Measurements from ENCODE around the gene OGDH. TPM values are rescaled to one million over a fixed set of nuclear protein-coding genes. Genes with fewer than 3 reads are reported as not detected.

OGDH gene
- total and polyA plus RNA-seq, 2 experiments from 2014 or later: 13.5 to 76.9 TPM

DNA sequence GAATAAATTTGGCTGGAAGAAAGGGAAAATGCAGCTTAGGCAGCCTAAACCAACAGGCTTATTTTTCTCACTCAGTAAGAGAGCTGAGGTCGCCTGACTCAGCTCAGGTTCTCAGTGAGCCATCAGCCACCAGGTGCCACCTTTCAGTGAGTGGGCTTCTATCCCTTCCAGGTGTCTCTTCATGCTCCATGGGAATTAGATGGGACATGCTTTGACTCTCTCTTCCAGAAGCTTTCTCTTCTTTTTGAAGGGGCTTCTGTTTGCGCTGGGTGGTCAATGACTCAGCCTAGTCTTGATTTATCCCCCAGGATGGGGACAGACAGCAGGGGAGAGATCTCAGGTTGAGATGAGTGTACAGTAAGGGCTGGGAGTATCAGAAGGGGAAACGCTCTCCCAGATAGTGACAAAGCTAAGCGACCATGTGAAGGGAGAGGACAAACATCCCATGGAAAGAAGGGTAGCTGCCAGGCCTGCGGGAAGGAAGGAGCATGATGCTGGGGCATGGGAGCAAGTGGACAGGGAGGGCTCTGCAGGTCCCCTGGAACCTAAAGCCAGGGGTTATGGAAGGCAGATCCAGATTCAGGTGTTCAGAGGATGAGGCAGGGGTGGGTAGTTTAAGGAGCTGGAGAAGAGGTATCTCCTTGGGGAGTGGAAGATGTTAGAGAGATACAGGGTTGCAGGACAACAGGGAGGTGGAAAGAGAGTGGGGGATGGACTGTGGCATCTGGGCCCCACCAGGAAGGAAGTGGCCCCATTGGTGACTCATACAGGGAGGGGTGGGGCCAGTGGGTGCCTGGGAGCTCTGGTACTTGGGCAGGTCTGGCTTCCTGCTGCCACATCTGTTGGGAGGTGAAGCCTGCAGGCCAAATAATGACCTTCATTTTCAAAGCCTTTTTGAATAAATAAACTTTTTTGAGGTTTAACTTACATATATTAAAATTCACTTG, 32.5 kb downstream of the OGDH start:
- peak overlapping the region; percentile 52; the same call in 1 of the 2 replicates for H3K4me2 ChIP-seq

More for the DNA sequence above, 32.5 kb downstream of the OGDH start:
- no peaks in the 10 kb centered on the region for H3K9me2 ChIP-seq (ENCODE audit: insufficient read depth)
- Mint-ChIP-seq H3K36me3 (ENCODE audit: low read depth) (no peaks in the 10 kb centered on the region), H3K27me3 (ENCODE audit: insufficient read depth, low read depth, poor library complexity) (peaks cover 5% of the 10 kb centered on the region), H3K27ac (peak overlapping the region; percentile 96), H3K4me1 (peaks cover 50% of the 10 kb centered on the region), H3K4me3 (peak overlapping the region; percentile 24), H3K9me3 (no peaks in the 10 kb centered on the region)
- H3K4me1 ChIP-seq (ENCODE audit: insufficient read depth): peaks cover 16% of the 10 kb centered on the region
- H4K20me1 ChIP-seq (replicated peaks; ENCODE audit: insufficient read depth): no peaks in the 10 kb centered on the region; the same call in none of the 2 replicates
- H3F3A ChIP-seq (replicated peaks; ENCODE audit: low read depth): no peaks in the 10 kb centered on the region
- H3K27ac ChIP-seq (ENCODE audit: low read depth): peak overlapping the region; percentile 86
- ATAC-seq: peak; percentile 61
- TF ChIP-seq NANOG (IDR thresholded peaks at IDR 0.05; ENCODE audit: borderline replicate concordance) (no peak), REST (IDR thresholded peaks at IDR 0.05; ENCODE audit: unreplicated experiment) (no peak), JUNB (IDR thresholded peaks at IDR 0.05; ENCODE audit: unreplicated experiment) (no peak), POLR2AphosphoS5 (IDR thresholded peaks at IDR 0.05; ENCODE audit: low read depth) (no peak), ETS1 (IDR thresholded peaks at IDR 0.05) (no peak), EZH2phosphoT487 (IDR thresholded peaks at IDR 0.05; ENCODE audit: unreplicated experiment) (no peak), CREB1 (CRISPR knock-in tag; IDR thresholded peaks at IDR 0.05; ENCODE audit: low read depth) (no peak), ZNF114 (CRISPR knock-in tag; IDR thresholded peaks at IDR 0.05) (no peak), EZH2 (IDR thresholded peaks at IDR 0.05; ENCODE audit: low read depth, unreplicated experiment) (no peak), STAT1 (IDR thresholded peaks at IDR 0.05; ENCODE audit: unreplicated experiment) (no peak), ZNF331 (CRISPR knock-in tag; IDR thresholded peaks at IDR 0.05; ENCODE audit: low read depth) (no peak)
- TF ChIP-seq, protein P1, sequence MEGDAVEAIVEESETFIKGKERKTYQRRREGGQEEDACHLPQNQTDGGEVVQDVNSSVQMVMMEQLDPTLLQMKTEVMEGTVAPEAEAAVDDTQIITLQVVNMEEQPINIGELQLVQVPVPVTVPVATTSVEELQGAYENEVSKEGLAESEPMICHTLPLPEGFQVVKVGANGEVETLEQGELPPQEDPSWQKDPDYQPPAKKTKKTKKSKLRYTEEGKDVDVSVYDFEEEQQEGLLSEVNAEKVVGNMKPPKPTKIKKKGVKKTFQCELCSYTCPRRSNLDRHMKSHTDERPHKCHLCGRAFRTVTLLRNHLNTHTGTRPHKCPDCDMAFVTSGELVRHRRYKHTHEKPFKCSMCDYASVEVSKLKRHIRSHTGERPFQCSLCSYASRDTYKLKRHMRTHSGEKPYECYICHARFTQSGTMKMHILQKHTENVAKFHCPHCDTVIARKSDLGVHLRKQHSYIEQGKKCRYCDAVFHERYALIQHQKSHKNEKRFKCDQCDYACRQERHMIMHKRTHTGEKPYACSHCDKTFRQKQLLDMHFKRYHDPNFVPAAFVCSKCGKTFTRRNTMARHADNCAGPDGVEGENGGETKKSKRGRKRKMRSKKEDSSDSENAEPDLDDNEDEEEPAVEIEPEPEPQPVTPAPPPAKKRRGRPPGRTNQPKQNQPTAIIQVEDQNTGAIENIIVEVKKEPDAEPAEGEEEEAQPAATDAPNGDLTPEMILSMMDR (conservative IDR thresholded peaks at IDR 0.05; ENCODE audit: low read depth in 2 of 2): no peak
- TF ChIP-seq, protein P2, sequence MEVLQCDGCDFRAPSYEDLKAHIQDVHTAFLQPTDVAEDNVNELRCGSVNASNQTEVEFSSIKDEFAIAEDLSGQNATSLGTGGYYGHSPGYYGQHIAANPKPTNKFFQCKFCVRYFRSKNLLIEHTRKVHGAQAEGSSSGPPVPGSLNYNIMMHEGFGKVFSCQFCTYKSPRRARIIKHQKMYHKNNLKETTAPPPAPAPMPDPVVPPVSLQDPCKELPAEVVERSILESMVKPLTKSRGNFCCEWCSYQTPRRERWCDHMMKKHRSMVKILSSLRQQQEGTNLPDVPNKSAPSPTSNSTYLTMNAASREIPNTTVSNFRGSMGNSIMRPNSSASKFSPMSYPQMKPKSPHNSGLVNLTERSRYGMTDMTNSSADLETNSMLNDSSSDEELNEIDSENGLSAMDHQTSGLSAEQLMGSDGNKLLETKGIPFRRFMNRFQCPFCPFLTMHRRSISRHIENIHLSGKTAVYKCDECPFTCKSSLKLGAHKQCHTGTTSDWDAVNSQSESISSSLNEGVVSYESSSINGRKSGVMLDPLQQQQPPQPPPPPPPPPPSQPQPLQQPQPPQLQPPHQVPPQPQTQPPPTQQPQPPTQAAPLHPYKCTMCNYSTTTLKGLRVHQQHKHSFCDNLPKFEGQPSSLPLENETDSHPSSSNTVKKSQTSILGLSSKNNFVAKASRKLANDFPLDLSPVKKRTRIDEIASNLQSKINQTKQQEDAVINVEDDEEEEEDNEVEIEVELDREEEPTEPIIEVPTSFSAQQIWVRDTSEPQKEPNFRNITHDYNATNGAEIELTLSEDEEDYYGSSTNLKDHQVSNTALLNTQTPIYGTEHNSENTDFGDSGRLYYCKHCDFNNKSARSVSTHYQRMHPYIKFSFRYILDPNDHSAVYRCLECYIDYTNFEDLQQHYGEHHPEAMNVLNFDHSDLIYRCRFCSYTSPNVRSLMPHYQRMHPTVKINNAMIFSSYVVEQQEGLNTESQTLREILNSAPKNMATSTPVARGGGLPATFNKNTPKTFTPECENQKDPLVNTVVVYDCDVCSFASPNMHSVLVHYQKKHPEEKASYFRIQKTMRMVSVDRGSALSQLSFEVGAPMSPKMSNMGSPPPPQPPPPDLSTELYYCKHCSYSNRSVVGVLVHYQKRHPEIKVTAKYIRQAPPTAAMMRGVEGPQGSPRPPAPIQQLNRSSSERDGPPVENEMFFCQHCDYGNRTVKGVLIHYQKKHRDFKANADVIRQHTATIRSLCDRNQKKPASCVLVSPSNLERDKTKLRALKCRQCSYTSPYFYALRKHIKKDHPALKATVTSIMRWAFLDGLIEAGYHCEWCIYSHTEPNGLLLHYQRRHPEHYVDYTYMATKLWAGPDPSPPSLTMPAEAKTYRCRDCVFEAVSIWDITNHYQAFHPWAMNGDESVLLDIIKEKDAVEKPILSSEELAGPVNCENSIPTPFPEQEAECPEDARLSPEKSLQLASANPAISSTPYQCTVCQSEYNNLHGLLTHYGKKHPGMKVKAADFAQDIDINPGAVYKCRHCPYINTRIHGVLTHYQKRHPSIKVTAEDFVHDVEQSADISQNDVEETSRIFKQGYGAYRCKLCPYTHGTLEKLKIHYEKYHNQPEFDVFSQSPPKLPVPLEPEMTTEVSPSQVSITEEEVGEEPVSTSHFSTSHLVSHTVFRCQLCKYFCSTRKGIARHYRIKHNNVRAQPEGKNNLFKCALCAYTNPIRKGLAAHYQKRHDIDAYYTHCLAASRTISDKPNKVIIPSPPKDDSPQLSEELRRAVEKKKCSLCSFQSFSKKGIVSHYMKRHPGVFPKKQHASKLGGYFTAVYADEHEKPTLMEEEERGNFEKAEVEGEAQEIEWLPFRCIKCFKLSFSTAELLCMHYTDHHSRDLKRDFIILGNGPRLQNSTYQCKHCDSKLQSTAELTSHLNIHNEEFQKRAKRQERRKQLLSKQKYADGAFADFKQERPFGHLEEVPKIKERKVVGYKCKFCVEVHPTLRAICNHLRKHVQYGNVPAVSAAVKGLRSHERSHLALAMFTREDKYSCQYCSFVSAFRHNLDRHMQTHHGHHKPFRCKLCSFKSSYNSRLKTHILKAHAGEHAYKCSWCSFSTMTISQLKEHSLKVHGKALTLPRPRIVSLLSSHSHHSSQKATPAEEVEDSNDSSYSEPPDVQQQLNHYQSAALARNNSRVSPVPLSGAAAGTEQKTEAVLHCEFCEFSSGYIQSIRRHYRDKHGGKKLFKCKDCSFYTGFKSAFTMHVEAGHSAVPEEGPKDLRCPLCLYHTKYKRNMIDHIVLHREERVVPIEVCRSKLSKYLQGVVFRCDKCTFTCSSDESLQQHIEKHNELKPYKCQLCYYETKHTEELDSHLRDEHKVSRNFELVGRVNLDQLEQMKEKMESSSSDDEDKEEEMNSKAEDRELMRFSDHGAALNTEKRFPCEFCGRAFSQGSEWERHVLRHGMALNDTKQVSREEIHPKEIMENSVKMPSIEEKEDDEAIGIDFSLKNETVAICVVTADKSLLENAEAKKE (CRISPR knock-in tag; IDR thresholded peaks at IDR 0.05): no peak
- no peak overlapping the region for H3K4me3 ChIP-seq
- no peak overlapping the region for H2AFZ ChIP-seq
- peaks cover 12% of the 10 kb centered on the region for H3K79me2 ChIP-seq (replicated peaks; ENCODE audit: insufficient read depth)
- DNase-seq (ENCODE audit: low spot score): peak; percentile 53
- no peaks in the 10 kb centered on the region for H3K27me3 ChIP-seq (ENCODE audit: insufficient read depth)
- no peaks in the 10 kb centered on the region for H3K36me3 ChIP-seq (ENCODE audit: insufficient read depth)

Data from GM23338 (cell line).